HEK293 (cell line): ENCODE data around the gene FAM151A.

ENCODE experiments used
- KLF9 ChIP-seq: fragments of 450-650 bp; formaldehyde crosslinking; IDR thresholded peaks from 2 replicates; pipeline ENCODE4 v1.5.1; 2016; ENCODE audit warnings: missing biosample characterization, missing genetic modification characterization, low read depth
- MZF1 ChIP-seq: fragments of 450-650 bp; formaldehyde crosslinking; IDR thresholded peaks from 2 replicates; pipeline ENCODE4 v1.5.1; 2017; ENCODE audit warnings: missing biosample characterization, missing genetic modification characterization, borderline replicate concordance
- ZBTB7A ChIP-seq: fragments of 450-650 bp; formaldehyde crosslinking; IDR thresholded peaks from 2 replicates; pipeline ENCODE4 v1.5.1; 2016; ENCODE audit warnings: low read depth, missing biosample characterization, missing genetic modification characterization
- ZNF112 ChIP-seq: fragments of 450-650 bp; formaldehyde crosslinking; IDR thresholded peaks from 2 replicates; pipeline ENCODE4 v1.5.0; 2017; ENCODE audit warnings: missing biosample characterization, missing genetic modification characterization
- ZNF26 ChIP-seq: fragments of 450-650 bp; formaldehyde crosslinking; IDR thresholded peaks from 2 replicates; pipeline ENCODE4 v1.5.1; 2016; ENCODE audit warnings: missing biosample characterization, missing genetic modification characterization
- ZNF274 ChIP-seq, 2 experiments: fragments of 200-500 bp in 1 of 2; fragments of 450-650 bp in 1 of 2; sonication (Bioruptor generic) in 1 of 2; formaldehyde crosslinking in 1 of 2; IDR thresholded peaks; 2 replicates each; pipeline versions ENCODE4 v1.5.1 to v1.6.1; 2014 to 2016; ENCODE audit warnings: borderline replicate concordance in 1 of 2, inconsistent platforms in 1 of 2, low read length in 1 of 2, missing biosample characterization in 1 of 2, missing genetic modification characterization in 1 of 2
- TF ChIP-seq, protein P1 (sequence below): fragments of 450-650 bp; formaldehyde crosslinking; IDR thresholded peaks from 2 replicates; pipeline ENCODE4 v1.5.1; 2017; ENCODE audit warnings: missing biosample characterization, missing genetic modification characterization
- TF ChIP-seq, protein P2 (sequence below): fragments of 450-650 bp; formaldehyde crosslinking; IDR thresholded peaks from 2 replicates; pipeline ENCODE4 v1.5.1; 2016; ENCODE audit warnings: missing biosample characterization, missing genetic modification characterization
- TF ChIP-seq, protein P3 (sequence below): fragments of 450-650 bp; formaldehyde crosslinking; IDR thresholded peaks from 2 replicates; pipeline ENCODE4 v1.5.1; 2016; ENCODE audit warnings: missing biosample characterization, missing genetic modification characterization

- TF ChIP-seq KLF9 (tag by site-specific recombination) (no peak), ZNF112 (tag by site-specific recombination) (no peak), ZBTB7A (no peak), ZNF26 (tag by site-specific recombination) (no peak), ZNF274 (IDR thresholded peaks at IDR 0.05; ENCODE audit: low read length) (no peak), ZNF274 (tag by site-specific recombination; IDR thresholded peaks at IDR 0.05; ENCODE audit: borderline replicate concordance) (no peak), MZF1 (tag by site-specific recombination) (no peak)
- TF ChIP-seq, protein P1, sequence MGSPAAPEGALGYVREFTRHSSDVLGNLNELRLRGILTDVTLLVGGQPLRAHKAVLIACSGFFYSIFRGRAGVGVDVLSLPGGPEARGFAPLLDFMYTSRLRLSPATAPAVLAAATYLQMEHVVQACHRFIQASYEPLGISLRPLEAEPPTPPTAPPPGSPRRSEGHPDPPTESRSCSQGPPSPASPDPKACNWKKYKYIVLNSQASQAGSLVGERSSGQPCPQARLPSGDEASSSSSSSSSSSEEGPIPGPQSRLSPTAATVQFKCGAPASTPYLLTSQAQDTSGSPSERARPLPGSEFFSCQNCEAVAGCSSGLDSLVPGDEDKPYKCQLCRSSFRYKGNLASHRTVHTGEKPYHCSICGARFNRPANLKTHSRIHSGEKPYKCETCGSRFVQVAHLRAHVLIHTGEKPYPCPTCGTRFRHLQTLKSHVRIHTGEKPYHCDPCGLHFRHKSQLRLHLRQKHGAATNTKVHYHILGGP (tag by site-specific recombination): no peak
- TF ChIP-seq, protein P2, sequence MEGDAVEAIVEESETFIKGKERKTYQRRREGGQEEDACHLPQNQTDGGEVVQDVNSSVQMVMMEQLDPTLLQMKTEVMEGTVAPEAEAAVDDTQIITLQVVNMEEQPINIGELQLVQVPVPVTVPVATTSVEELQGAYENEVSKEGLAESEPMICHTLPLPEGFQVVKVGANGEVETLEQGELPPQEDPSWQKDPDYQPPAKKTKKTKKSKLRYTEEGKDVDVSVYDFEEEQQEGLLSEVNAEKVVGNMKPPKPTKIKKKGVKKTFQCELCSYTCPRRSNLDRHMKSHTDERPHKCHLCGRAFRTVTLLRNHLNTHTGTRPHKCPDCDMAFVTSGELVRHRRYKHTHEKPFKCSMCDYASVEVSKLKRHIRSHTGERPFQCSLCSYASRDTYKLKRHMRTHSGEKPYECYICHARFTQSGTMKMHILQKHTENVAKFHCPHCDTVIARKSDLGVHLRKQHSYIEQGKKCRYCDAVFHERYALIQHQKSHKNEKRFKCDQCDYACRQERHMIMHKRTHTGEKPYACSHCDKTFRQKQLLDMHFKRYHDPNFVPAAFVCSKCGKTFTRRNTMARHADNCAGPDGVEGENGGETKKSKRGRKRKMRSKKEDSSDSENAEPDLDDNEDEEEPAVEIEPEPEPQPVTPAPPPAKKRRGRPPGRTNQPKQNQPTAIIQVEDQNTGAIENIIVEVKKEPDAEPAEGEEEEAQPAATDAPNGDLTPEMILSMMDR (tag by site-specific recombination): no peak
- TF ChIP-seq, protein P3, sequence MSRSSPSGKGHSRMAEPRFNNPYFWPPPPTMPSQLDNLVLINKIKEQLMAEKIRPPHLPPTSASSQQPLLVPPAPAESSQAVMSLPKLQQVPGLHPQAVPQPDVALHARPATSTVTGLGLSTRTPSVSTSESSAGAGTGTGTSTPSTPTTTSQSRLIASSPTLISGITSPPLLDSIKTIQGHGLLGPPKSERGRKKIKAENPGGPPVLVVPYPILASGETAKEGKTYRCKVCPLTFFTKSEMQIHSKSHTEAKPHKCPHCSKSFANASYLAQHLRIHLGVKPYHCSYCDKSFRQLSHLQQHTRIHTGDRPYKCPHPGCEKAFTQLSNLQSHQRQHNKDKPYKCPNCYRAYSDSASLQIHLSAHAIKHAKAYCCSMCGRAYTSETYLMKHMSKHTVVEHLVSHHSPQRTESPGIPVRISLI: no peak
These were observed 39.5 kb downstream of the FAM151A start for GRCh38 chr1:54583871-54584270.
